IMR-90 (cell line): ENCODE data around the gene RFX3. TPM values are rescaled to one million over a fixed set of nuclear protein-coding genes. Genes with fewer than 3 reads are reported as not detected.
A peak's percentile ranks its signal among the peaks of the same experiment; 100 is the strongest.

Source experiments
- ATAC-seq: fragments of 200-7000 bp; cut with Tn5 transposase; 2 replicates; pipeline ENCODE4 v1.9.1; 2020; ENCODE audit warnings: low read depth, mild to moderate bottlenecking, moderate library complexity
- BruUV-seq: library from RNA; stranded (reverse); fragments of 400-500 nt; replicated peaks from 2 replicates; lab custom pipeline; 2021; lab: Mats Ljungman, UMichigan
- CTCF ChIA-PET: fragments of 300-600 bp; formaldehyde crosslinking; extraction: SDS; loops from one replicate; lab custom pipeline; 2021; ENCODE audit warnings: antibody characterized with exemption; lab: Yijun Ruan, JAX
- POLR2A ChIA-PET: fragments of 300-600 bp; sonication (Branson Sonifier 250); formaldehyde crosslinking; loops from one replicate; lab custom pipeline; 2022; ENCODE audit warnings: antibody characterized with exemption; ENCODE audit not compliant: unreplicated experiment; lab: Charles Lee
- DNase-seq: peaks from one replicate; pipeline ENCODE4 v3.0.0; 2013
- H2AFZ ChIP-seq: replicated peaks from 2 replicates; pipeline ENCODE3; 2013; ENCODE audit warnings: low read length, mild to moderate bottlenecking; ENCODE audit not compliant: poor library complexity
- H2AK5ac ChIP-seq: 2 replicates; pipeline ENCODE4 v1.6.1; 2013; ENCODE audit warnings: low read depth, low read length, inconsistent platforms
- H2AK9ac ChIP-seq: replicated peaks from 2 replicates; pipeline ENCODE3; 2013; ENCODE audit warnings: mild to moderate bottlenecking, low read depth, low read length, moderate library complexity; ENCODE audit not compliant: poor library complexity
- H2BK120ac ChIP-seq: 2 replicates; pipeline ENCODE4 v1.6.1; 2013; ENCODE audit warnings: low read depth, low read length, inconsistent platforms
- H2BK15ac ChIP-seq: 3 replicates; pipeline ENCODE4 v1.6.1; 2013; ENCODE audit warnings: low read depth, low read length, inconsistent platforms
- H2BK20ac ChIP-seq: 2 replicates; pipeline ENCODE4 v1.6.1; 2013; ENCODE audit warnings: low read depth, mild to moderate bottlenecking, inconsistent platforms, low read length, moderate library complexity
- H2BK5ac ChIP-seq: 2 replicates; pipeline ENCODE4 v1.6.1; 2013; ENCODE audit warnings: mild to moderate bottlenecking, low read depth, low read length, inconsistent platforms; ENCODE audit not compliant: poor library complexity, severe bottlenecking
- H3K14ac ChIP-seq: replicated peaks from 2 replicates; pipeline ENCODE4 v1.6.1; 2013; ENCODE audit warnings: low read depth, low read length, inconsistent platforms
- H3K18ac ChIP-seq: 2 replicates; pipeline ENCODE4 v1.6.1; 2013; ENCODE audit warnings: low read depth, low read length, control low read depth
- H3K23ac ChIP-seq: 2 replicates; pipeline ENCODE4 v1.6.1; 2013; ENCODE audit warnings: low read depth, low read length, inconsistent platforms
- H3K27ac ChIP-seq: 2 replicates; pipeline ENCODE4 v1.5.1; 2013; ENCODE audit warnings: mild to moderate bottlenecking, control low read depth, low read length; ENCODE audit not compliant: insufficient read depth
- H3K27me3 ChIP-seq: 2 replicates; pipeline ENCODE4 v1.6.1; 2013; ENCODE audit warnings: low read length; ENCODE audit not compliant: control insufficient read depth, insufficient read depth
- H3K36me3 ChIP-seq: 2 replicates; pipeline ENCODE4 v1.6.1; 2013; ENCODE audit warnings: low read length, mixed read lengths; ENCODE audit not compliant: control insufficient read depth, insufficient read depth
- H3K4ac ChIP-seq: 2 replicates; pipeline ENCODE4 v1.6.1; 2013; ENCODE audit warnings: low read depth, low read length, inconsistent platforms
- H3K4me1 ChIP-seq: 2 replicates; pipeline ENCODE4 v1.6.1; 2013; ENCODE audit warnings: low read length, mixed read lengths; ENCODE audit not compliant: control insufficient read depth, insufficient read depth
- H3K4me2 ChIP-seq: 2 replicates; pipeline ENCODE4 v1.6.1; 2013; ENCODE audit warnings: low read depth, mild to moderate bottlenecking, control low read depth, low read length, moderate library complexity
- H3K4me3 ChIP-seq: 2 replicates; pipeline ENCODE4 v1.5.1; 2013; ENCODE audit warnings: low read depth, mild to moderate bottlenecking, control low read depth, low read length, moderate library complexity; ENCODE audit not compliant: insufficient read depth
- H3K56ac ChIP-seq: 2 replicates; pipeline ENCODE4 v1.6.1; 2013; ENCODE audit warnings: low read length, inconsistent platforms; ENCODE audit not compliant: insufficient read depth; ENCODE audit errors: extremely low read depth
- H3K79me1 ChIP-seq, 2 experiments: 2 replicates each; pipeline ENCODE4 v1.6.1; 2013; ENCODE audit warnings: low read length in 2 of 2, inconsistent platforms in 1 of 2, low read depth in 1 of 2
- H3K9ac ChIP-seq: 2 replicates; pipeline ENCODE4 v1.6.1; 2013; ENCODE audit warnings: low read depth, low read length, control low read depth
- H3K9me1 ChIP-seq: 2 replicates; pipeline ENCODE4 v1.6.1; 2013; ENCODE audit warnings: low read length, inconsistent platforms; ENCODE audit not compliant: insufficient read depth
- H3K9me3 ChIP-seq: 2 replicates; pipeline ENCODE4 v1.6.1; 2013; ENCODE audit warnings: low read length; ENCODE audit not compliant: control insufficient read depth, insufficient read depth
- H4K20me1 ChIP-seq: 2 replicates; pipeline ENCODE4 v1.6.1; 2013; ENCODE audit warnings: low read length, inconsistent platforms; ENCODE audit not compliant: insufficient read depth
- H4K5ac ChIP-seq: 2 replicates; pipeline ENCODE4 v1.6.1; 2013; ENCODE audit warnings: mild to moderate bottlenecking, low read depth, low read length, control low read depth
- H4K8ac ChIP-seq, 2 experiments: 2 replicates each; pipeline ENCODE4 v1.6.1; 2013; ENCODE audit warnings: low read depth in 2 of 2, low read length in 2 of 2, control low read depth in 1 of 2, inconsistent platforms in 1 of 2
- H4K91ac ChIP-seq: 2 replicates; pipeline ENCODE4 v1.6.1; 2013; ENCODE audit warnings: low read depth, low read length, inconsistent platforms; ENCODE audit not compliant: insufficient read depth
- BHLHE40 ChIP-seq: fragments of 150-350 bp; IDR thresholded peaks from 2 replicates; pipeline ENCODE4 v1.6.1; 2016; ENCODE audit warnings: mild to moderate bottlenecking, low read depth, low read length
- CEBPB ChIP-seq: IDR thresholded peaks from 2 replicates; pipeline ENCODE4 v1.6.1; 2012; ENCODE audit warnings: low read depth, low read length, improper control_type of control experiment
- CHD1 ChIP-seq: IDR thresholded peaks from 2 replicates; pipeline ENCODE4 v1.6.1; 2012; ENCODE audit warnings: low read depth, low read length, improper control_type of control experiment
- CTCF ChIP-seq: conservative IDR thresholded peaks from 2 replicates; pipeline ENCODE4 v1.5.1; 2012; ENCODE audit warnings: mild to moderate bottlenecking, low read depth, low read length, improper control_type of control experiment
- ELK1 ChIP-seq: fragments of 150-350 bp; IDR thresholded peaks from 2 replicates; pipeline ENCODE4 v1.6.1; 2016; ENCODE audit warnings: low read depth, mild to moderate bottlenecking, low read length, moderate library complexity, borderline replicate concordance
- FOS ChIP-seq: fragments of 150-350 bp; IDR thresholded peaks from 2 replicates; pipeline ENCODE4 v1.6.1; 2016; ENCODE audit warnings: low read depth, low read length
- MAFK ChIP-seq: IDR thresholded peaks from 2 replicates; pipeline ENCODE4 v1.6.1; 2012; ENCODE audit warnings: low read depth, low read length, improper control_type of control experiment
- MXI1 ChIP-seq: IDR thresholded peaks from 2 replicates; pipeline ENCODE4 v1.6.1; 2012; ENCODE audit warnings: low read depth, mild to moderate bottlenecking, low read length, moderate library complexity, borderline replicate concordance
- POLR2A ChIP-seq: IDR thresholded peaks from 2 replicates; pipeline ENCODE4 v1.6.1; 2012; ENCODE audit warnings: mild to moderate bottlenecking, low read depth, low read length
- RAD21 ChIP-seq: IDR thresholded peaks from 2 replicates; pipeline ENCODE4 v1.6.1; 2012; ENCODE audit warnings: low read length, improper control_type of control experiment
- RCOR1 ChIP-seq: IDR thresholded peaks from 2 replicates; pipeline ENCODE4 v1.6.1; 2012; ENCODE audit warnings: mild to moderate bottlenecking, low read length, improper control_type of control experiment; ENCODE audit not compliant: insufficient replicate concordance
- RFX5 ChIP-seq: IDR thresholded peaks from 2 replicates; pipeline ENCODE4 v1.8.0; 2012; ENCODE audit warnings: low read depth, mild to moderate bottlenecking, low read length, moderate library complexity
- SMC3 ChIP-seq: fragments of 150-350 bp; IDR thresholded peaks from 2 replicates; pipeline ENCODE4 v1.6.1; 2016; ENCODE audit warnings: low read depth, mild to moderate bottlenecking, antibody characterized with exemption, low read length, moderate library complexity
- USF2 ChIP-seq: fragments of 150-350 bp; IDR thresholded peaks from 2 replicates; pipeline ENCODE4 v1.6.1; 2017; ENCODE audit warnings: mild to moderate bottlenecking, antibody characterized with exemption, low read length, low read depth
- WGBS, 2 experiments: methylation state at CpG; one replicate each; pipeline versions ENCODE4 v1.1.5 to v1.1.7; 2013; ENCODE audit warnings: missing lambda C conversion rate in 2 of 2; ENCODE audit not compliant: insufficient read length in 1 of 2; ENCODE audit errors: extremely low coverage in 2 of 2; 5-methylcytosine and 5-hydroxymethylcytosine counted together
- dilution Hi-C: fragments of 300-500 bp; cut with HindIII; formaldehyde crosslinking; loops from one replicate; pipeline ENCODE4 v1.14.3; 2018; ENCODE audit warnings: low sequenced_read_pairs; ENCODE audit not compliant: unreplicated experiment
- in situ Hi-C: fragments of 300-500 bp; cut with MboI; formaldehyde crosslinking; loops from 3 replicates; pipeline ENCODE4 v1.14.3; 2019; ENCODE audit warnings: low sequenced_read_pairs, inconsistent platforms, mixed read lengths
- intact Hi-C: fragments of 100-400 bp; cut with micrococcal nuclease; formaldehyde crosslinking; loops from 2 replicates; pipeline ENCODE4 v1.10.0; 2022
- polyA plus RNA-seq, 3 experiments: library from polyadenylated mRNA; depleted of rRNA; stranded (reverse); fragments of >200 nt; gene quantifications; 2 replicates each; pipeline ENCODE4 v1.2.3, GENCODE V29; 2012; ENCODE audit warnings: low replicate concordance in 1 of 3
- total RNA-seq: library from RNA; depleted of rRNA; stranded (reverse); fragments of >200 nt; gene quantifications from 2 replicates; pipeline ENCODE4 v1.2.3, GENCODE V29; 2012

The RFX3 gene
- total and polyA plus RNA-seq, 2 of the 4 experiments (the other 2 are of a cell fraction), result 1.7 to 2.7 TPM

GRCh38 chr9:3308609-3309008 is 217.2 kb downstream of the RFX3 start:
- Histone ChIP-seq H3K4ac (no peak overlapping the region), H4K5ac (no peak overlapping the region), H2BK15ac (no peak overlapping the region), H2AK9ac (no peak overlapping the region), H2BK120ac (no peak overlapping the region), H2AK5ac (no peak overlapping the region), H3K9me3 (no peaks in the 10 kb centered on the region), H2AFZ (no peak overlapping the region), H4K20me1 (no peaks in the 10 kb centered on the region), H3K4me2 (no peak overlapping the region), H3K4me3 (no peak overlapping the region), H3K9ac (no peak overlapping the region), H3K79me1 (no peaks in the 10 kb centered on the region), H4K8ac (no peak overlapping the region), H3K23ac (no peak overlapping the region), H3K27me3 (no peaks in the 10 kb centered on the region), H4K91ac (no peak overlapping the region), H3K56ac (no peak overlapping the region), H3K4me1 (no peaks in the 10 kb centered on the region), H3K27ac (no peak overlapping the region), H2BK5ac (no peak overlapping the region), H3K36me3 (no peaks in the 10 kb centered on the region), H3K14ac (no peak overlapping the region), H3K18ac (no peak overlapping the region), H2BK20ac (no peak overlapping the region), H3K9me1 (no peaks in the 10 kb centered on the region)
- no peak for ATAC-seq
- intact Hi-C loops, result no loop called here
- BruUV-seq, result no TSS peak
- dilution Hi-C loops, result no loop called here
- in situ Hi-C loops, result no loop called here
- POLR2A ChIA-PET, result no interaction called here
- peak; percentile 13 for DNase-seq
- CTCF ChIA-PET, result no interaction called here
- no CpG with 5 or more reads among the region's 2 CpGs for WGBS, 2 experiments
- TF ChIP-seq SMC3, result no peak
- no peak for TF ChIP-seq MXI1
- TF ChIP-seq MAFK, result no peak
- TF ChIP-seq BHLHE40, result no peak
- TF ChIP-seq RFX5, result no peak
- no peak for TF ChIP-seq RCOR1
- TF ChIP-seq RAD21, result no peak
- TF ChIP-seq POLR2A, result no peak
- no peak for TF ChIP-seq CHD1
- no peak for TF ChIP-seq FOS
- no peak for TF ChIP-seq CTCF
- no peak for TF ChIP-seq CEBPB
- no peak for TF ChIP-seq USF2
- TF ChIP-seq ELK1, result no peak
